ENCODE data around the gene PLB1. TPM values are rescaled to one million over a fixed set of nuclear protein-coding genes. Genes with fewer than 3 reads are reported as not detected.

The PLB1 gene
- total RNA-seq, 1 donor from 2014 or later, result 1.0 TPM

GRCh38 chr2:28480403-28481049, 15.3 kb upstream of the PLB1 start:
- Histone ChIP-seq H3K4me3 (ENCODE audit: low read length in 3 of 3) (no peak overlapping the region), H3K27me3 (ENCODE audit: control insufficient read depth in 3 of 3, insufficient read depth in 3 of 3, low read length in 3 of 3) (no peaks in the 10 kb centered on the region), H3K9ac (ENCODE audit: low read depth in 1 of 3, low read length in 3 of 3) (no peak overlapping the region), H3K36me3 (ENCODE audit: control insufficient read depth in 3 of 3, insufficient read depth in 3 of 3, low read length in 3 of 3) (no peaks in the 10 kb centered on the region), H3K27ac (ENCODE audit: low read depth, low read length) (no peak overlapping the region), H3K9me3 (ENCODE audit: control insufficient read depth in 3 of 3, low read length in 3 of 3) (no peaks in the 10 kb centered on the region), H3K4me1 (ENCODE audit: control insufficient read depth in 3 of 3, insufficient read depth in 3 of 3, low read length in 3 of 3) (no peaks in the 10 kb centered on the region)

DNA sequence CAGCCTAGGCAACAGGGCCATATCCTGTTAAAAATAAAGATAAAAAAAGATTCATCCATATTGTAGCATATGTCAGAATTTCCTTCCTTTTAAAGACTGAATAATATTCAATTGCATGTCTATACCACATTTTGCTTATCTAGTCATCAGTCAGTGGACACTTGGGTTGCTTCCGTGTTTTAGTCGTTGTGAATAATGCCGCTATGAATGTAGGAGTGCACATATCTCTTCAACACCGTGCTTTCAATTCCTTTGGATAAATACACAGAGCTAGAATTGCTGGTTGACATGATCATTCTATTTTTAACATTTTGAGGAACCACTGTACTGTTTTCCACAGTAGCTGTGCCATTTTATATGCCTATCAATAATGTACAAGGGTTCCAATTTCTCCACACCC, 14.0 kb upstream of the PLB1 start:
- Histone ChIP-seq H3K4me3 (ENCODE audit: low read length in 3 of 3) (no peak overlapping the region), H3K27me3 (ENCODE audit: control insufficient read depth in 3 of 3, insufficient read depth in 3 of 3, low read length in 3 of 3) (no peaks in the 10 kb centered on the region), H3K27ac (ENCODE audit: low read depth, low read length) (no peak overlapping the region), H3K4me1 (ENCODE audit: control insufficient read depth in 3 of 3, insufficient read depth in 3 of 3, low read length in 3 of 3) (no peaks in the 10 kb centered on the region), H3K9me3 (ENCODE audit: control insufficient read depth in 3 of 3, low read length in 3 of 3) (no peaks in the 10 kb centered on the region), H3K36me3 (ENCODE audit: control insufficient read depth in 3 of 3, insufficient read depth in 3 of 3, low read length in 3 of 3) (no peaks in the 10 kb centered on the region), H3K9ac (ENCODE audit: low read depth in 1 of 3, low read length in 3 of 3) (no peak overlapping the region)

DNA sequence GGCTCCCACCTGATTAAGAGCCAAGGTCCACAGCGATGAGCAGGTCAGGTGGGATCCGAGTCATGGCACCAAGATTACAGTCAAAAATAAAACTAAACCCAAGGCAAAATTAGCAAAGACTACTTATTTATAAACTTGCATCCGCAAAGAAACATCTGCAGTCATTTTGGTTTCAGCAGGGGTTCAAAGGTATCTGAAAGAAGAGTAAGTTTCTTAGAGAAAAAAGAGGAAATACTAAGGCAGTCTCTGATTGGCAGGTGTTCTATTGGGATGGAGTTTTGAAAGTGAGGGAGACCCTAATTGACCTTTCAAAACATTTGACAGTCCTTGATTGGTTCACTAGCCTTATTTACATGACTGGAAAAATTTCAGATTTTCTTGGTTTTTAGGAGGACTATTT, 11.0 kb upstream of the PLB1 start:
- Histone ChIP-seq H3K27me3 (ENCODE audit: control insufficient read depth in 3 of 3, insufficient read depth in 3 of 3, low read length in 3 of 3) (no peaks in the 10 kb centered on the region), H3K9me3 (ENCODE audit: control insufficient read depth in 3 of 3, low read length in 3 of 3) (no peaks in the 10 kb centered on the region), H3K4me3 (ENCODE audit: low read length in 3 of 3) (no peak overlapping the region), H3K4me1 (ENCODE audit: control insufficient read depth in 3 of 3, insufficient read depth in 3 of 3, low read length in 3 of 3) (no peaks in the 10 kb centered on the region), H3K36me3 (ENCODE audit: control insufficient read depth in 3 of 3, insufficient read depth in 3 of 3, low read length in 3 of 3) (no peaks in the 10 kb centered on the region), H3K27ac (ENCODE audit: low read depth, low read length) (no peak overlapping the region), H3K9ac (ENCODE audit: low read depth in 1 of 3, low read length in 3 of 3) (no peak overlapping the region)

DNA sequence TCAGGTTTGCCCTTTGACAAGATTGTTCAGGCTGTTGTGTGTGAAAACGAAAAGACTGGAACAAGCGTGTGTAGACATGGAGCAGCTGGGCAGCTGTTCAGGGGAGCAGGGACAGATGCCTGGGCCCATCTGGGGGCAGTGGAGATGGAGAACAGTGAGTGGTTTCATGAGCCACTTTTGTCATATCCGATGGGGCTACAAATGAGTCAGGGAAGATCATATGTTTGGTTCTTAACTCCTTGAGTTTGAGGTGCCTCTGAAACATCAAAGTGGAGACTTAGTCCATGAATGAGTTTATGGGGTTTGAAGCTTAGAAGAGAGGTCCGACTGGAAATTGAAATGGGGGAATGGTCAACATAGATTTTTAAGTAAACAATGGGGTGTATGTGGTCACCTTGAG, 9.3 kb upstream of the PLB1 start:
- H3K9me3 ChIP-seq (ENCODE audit: control insufficient read depth in 3 of 3, low read length in 3 of 3), result no peaks in the 10 kb centered on the region
- H3K27me3 ChIP-seq (ENCODE audit: control insufficient read depth in 3 of 3, insufficient read depth in 3 of 3, low read length in 3 of 3), result peaks cover 0 to 3% (median 0%) of the 10 kb centered on the region in 3 donors
- H3K27ac ChIP-seq (ENCODE audit: low read depth, low read length), result no peak overlapping the region
- no peak overlapping the region for H3K9ac ChIP-seq (ENCODE audit: low read depth in 1 of 3, low read length in 3 of 3)
- no peaks in the 10 kb centered on the region for H3K4me1 ChIP-seq (ENCODE audit: control insufficient read depth in 3 of 3, insufficient read depth in 3 of 3, low read length in 3 of 3)
- H3K36me3 ChIP-seq (ENCODE audit: control insufficient read depth in 3 of 3, insufficient read depth in 3 of 3, low read length in 3 of 3), result no peaks in the 10 kb centered on the region
- H3K4me3 ChIP-seq (ENCODE audit: low read length in 3 of 3), result no peak overlapping the region

DNA sequence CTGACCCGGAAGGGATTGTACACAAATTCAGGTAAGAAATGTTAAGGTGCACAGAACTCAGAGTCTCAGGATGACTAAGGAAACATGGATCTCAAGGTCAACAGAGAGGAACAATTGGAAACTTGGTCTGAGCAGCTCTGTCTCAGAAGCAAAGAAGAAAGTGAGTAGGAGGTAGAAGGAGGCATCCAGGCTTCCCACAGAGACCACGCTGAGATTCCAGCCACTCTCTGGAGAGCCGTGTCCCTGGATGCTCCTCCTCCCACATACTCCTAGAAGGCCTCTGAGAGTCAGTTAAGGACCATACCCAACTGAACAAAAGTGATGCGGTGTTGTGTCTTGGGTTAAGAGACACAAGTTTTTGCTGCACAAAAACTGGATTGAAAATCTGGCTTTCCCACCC, 8.6 kb upstream of the PLB1 start:
- no peak overlapping the region for H3K4me3 ChIP-seq (ENCODE audit: low read length in 3 of 3)
- no peaks in the 10 kb centered on the region for H3K4me1 ChIP-seq (ENCODE audit: control insufficient read depth in 3 of 3, insufficient read depth in 3 of 3, low read length in 3 of 3)
- H3K36me3 ChIP-seq (ENCODE audit: control insufficient read depth in 3 of 3, insufficient read depth in 3 of 3, low read length in 3 of 3), result no peaks in the 10 kb centered on the region
- peaks cover 0 to 3% (median 0%) of the 10 kb centered on the region in 3 donors for H3K27me3 ChIP-seq (ENCODE audit: control insufficient read depth in 3 of 3, insufficient read depth in 3 of 3, low read length in 3 of 3)
- H3K9ac ChIP-seq (ENCODE audit: low read depth in 1 of 3, low read length in 3 of 3), result no peak overlapping the region
- no peak overlapping the region for H3K27ac ChIP-seq (ENCODE audit: low read depth, low read length)
- H3K9me3 ChIP-seq (ENCODE audit: control insufficient read depth in 3 of 3, low read length in 3 of 3), result no peaks in the 10 kb centered on the region

DNA sequence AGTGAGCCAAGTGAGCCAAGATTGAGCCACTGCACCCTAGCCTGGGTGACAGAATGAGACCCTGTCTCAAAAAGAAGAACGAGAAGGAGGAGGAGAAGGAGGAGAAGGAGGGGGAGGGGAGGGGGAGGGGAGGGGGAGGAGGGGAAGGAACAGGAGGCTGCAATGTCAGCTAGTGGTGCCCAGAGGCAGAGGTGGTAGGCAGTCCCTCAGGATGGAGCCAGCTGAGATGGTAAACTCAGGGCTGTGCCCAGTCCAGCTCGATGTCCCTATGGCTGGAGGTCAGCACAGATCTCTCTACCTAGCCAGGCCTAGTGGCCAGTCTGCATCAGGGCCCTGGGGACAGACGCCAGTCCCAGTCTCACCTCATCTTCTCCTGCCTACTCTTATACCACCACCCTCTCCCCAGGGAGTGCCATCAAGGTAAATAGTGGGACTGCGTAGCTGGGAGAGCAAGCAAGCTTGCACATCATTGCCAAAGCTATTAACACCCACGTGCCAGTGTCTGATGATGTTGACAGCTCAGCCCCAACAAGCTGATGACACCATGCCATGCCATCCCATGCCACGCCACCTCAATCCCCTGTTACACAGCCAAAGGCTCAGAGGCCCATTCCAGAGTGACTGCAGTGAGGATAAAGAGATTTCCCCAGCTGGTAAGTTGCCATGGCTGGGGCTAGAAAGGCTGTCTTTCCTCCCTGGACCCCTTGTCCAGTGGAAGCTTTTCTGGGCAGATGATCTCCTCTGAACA, 7.6 kb upstream of the PLB1 start:
- no peak overlapping the region for H3K27ac ChIP-seq (ENCODE audit: low read depth, low read length)
- no peaks in the 10 kb centered on the region for H3K9me3 ChIP-seq (ENCODE audit: control insufficient read depth in 3 of 3, low read length in 3 of 3)
- H3K9ac ChIP-seq (ENCODE audit: low read depth in 1 of 3, low read length in 3 of 3), result no peak overlapping the region
- H3K27me3 ChIP-seq (ENCODE audit: control insufficient read depth in 3 of 3, insufficient read depth in 3 of 3, low read length in 3 of 3), result peaks cover 0 to 3% (median 0%) of the 10 kb centered on the region in 3 donors
- no peak overlapping the region for H3K4me3 ChIP-seq (ENCODE audit: low read length in 3 of 3)
- no peaks in the 10 kb centered on the region for H3K36me3 ChIP-seq (ENCODE audit: control insufficient read depth in 3 of 3, insufficient read depth in 3 of 3, low read length in 3 of 3)
- no peaks in the 10 kb centered on the region for H3K4me1 ChIP-seq (ENCODE audit: control insufficient read depth in 3 of 3, insufficient read depth in 3 of 3, low read length in 3 of 3)

DNA sequence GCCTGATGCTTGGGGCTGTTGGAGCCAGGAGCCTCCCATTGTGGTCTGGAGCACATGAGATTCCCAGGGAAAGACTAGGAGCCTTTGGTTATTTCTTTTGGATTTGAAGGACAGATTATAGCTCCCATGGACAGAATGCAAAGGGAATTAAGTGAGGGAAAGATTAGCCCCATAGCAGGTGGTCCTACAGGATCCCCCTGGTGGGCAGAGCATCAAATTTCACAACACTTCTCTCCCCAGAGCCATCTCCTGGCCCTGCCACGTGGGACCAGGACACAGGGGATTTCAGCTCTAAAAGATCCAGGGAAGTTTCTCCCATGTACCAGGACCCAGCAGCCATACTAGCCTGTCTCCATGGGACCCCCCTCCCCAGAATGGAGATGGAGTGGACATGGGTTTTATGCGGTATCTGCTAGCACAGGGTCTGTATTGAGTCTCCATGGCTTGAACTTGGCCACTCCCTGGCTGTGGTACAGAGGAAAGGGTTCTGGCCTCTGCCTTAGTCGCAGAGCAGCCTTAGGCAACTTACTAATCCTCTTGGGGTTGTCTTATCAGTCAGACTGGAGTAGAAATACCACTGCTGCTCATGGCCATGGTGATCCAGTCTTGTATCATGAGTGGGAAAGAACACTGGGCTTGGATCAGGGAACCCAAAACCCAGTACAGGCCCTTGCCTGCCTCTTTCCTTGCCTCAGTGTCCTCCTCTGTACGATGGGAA, 6.8 kb upstream of the PLB1 start:
- no peaks in the 10 kb centered on the region for H3K9me3 ChIP-seq (ENCODE audit: control insufficient read depth in 3 of 3, low read length in 3 of 3)
- no peak overlapping the region for H3K9ac ChIP-seq (ENCODE audit: low read depth in 1 of 3, low read length in 3 of 3)
- peaks cover 0 to 3% (median 0%) of the 10 kb centered on the region in 3 donors for H3K27me3 ChIP-seq (ENCODE audit: control insufficient read depth in 3 of 3, insufficient read depth in 3 of 3, low read length in 3 of 3)
- no peak overlapping the region for H3K27ac ChIP-seq (ENCODE audit: low read depth, low read length)
- H3K36me3 ChIP-seq (ENCODE audit: control insufficient read depth in 3 of 3, insufficient read depth in 3 of 3, low read length in 3 of 3), result no peaks in the 10 kb centered on the region
- H3K4me3 ChIP-seq (ENCODE audit: low read length in 3 of 3), result no peak overlapping the region
- H3K4me1 ChIP-seq (ENCODE audit: control insufficient read depth in 3 of 3, insufficient read depth in 3 of 3, low read length in 3 of 3), result no peaks in the 10 kb centered on the region

DNA sequence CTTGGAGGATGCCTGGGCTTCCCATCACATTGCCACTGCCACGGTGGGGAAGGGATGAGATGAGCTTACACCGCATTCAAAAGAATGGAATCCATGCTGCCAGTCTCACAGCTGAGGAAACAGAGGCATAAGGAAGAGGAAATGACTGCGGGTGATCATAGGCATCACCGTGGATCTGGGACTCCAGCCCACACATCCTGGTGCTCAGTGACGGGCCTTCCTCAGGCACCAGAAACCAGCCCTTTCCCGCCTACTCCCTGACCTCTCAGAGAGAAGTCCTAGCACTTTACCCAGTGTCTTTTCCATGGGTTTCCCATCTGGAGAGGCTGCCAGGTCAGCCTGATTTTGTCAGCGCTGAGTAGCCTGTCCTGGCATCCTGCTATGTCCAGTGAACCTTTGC, 5.3 kb upstream of the PLB1 start:
- Histone ChIP-seq H3K9me3 (ENCODE audit: control insufficient read depth in 3 of 3, low read length in 3 of 3) (no peaks in the 10 kb centered on the region), H3K4me1 (ENCODE audit: control insufficient read depth in 3 of 3, insufficient read depth in 3 of 3, low read length in 3 of 3) (no peaks in the 10 kb centered on the region), H3K27ac (ENCODE audit: low read depth, low read length) (no peak overlapping the region), H3K4me3 (ENCODE audit: low read length in 3 of 3) (no peak overlapping the region), H3K9ac (ENCODE audit: low read depth in 1 of 3, low read length in 3 of 3) (no peak overlapping the region), H3K36me3 (ENCODE audit: control insufficient read depth in 3 of 3, insufficient read depth in 3 of 3, low read length in 3 of 3) (no peaks in the 10 kb centered on the region), H3K27me3 (ENCODE audit: control insufficient read depth in 3 of 3, insufficient read depth in 3 of 3, low read length in 3 of 3) (peaks cover 0 to 3% (median 0%) of the 10 kb centered on the region in 3 donors)

GRCh38 chr2:28492282-28492681, 3.6 kb upstream of the PLB1 start:
- no peak overlapping the region for H3K27ac ChIP-seq (ENCODE audit: low read depth, low read length)
- peaks cover 0 to 3% (median 0%) of the 10 kb centered on the region in 3 donors for H3K27me3 ChIP-seq (ENCODE audit: control insufficient read depth in 3 of 3, insufficient read depth in 3 of 3, low read length in 3 of 3)
- no peak overlapping the region for H3K4me3 ChIP-seq (ENCODE audit: low read length in 3 of 3)
- H3K4me1 ChIP-seq (ENCODE audit: control insufficient read depth in 3 of 3, insufficient read depth in 3 of 3, low read length in 3 of 3), result no peaks in the 10 kb centered on the region
- H3K9me3 ChIP-seq (ENCODE audit: control insufficient read depth in 3 of 3, low read length in 3 of 3), result no peaks in the 10 kb centered on the region
- no peak overlapping the region for H3K9ac ChIP-seq (ENCODE audit: low read depth in 1 of 3, low read length in 3 of 3)
- no peaks in the 10 kb centered on the region for H3K36me3 ChIP-seq (ENCODE audit: control insufficient read depth in 3 of 3, insufficient read depth in 3 of 3, low read length in 3 of 3)

DNA sequence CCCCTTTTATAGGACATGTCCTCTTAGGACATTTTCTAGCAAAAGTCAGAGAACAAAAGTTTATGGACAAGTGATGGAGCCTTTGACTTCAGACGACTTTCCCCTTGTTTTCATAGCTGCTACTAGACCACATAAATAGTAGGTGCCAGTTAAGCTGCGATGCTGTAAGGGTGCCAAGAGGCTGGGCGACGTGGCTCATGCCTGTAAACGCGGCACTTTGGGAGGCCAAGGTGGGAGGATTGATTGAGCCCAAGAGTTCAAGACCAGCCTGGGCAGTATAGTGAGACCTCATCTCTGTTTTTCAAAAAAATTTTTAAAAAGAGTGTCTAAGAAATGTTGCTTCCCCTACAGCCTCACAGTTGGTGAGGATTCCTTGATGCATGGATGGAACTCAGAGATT, 2.2 kb upstream of the PLB1 start:
- no peaks in the 10 kb centered on the region for H3K9me3 ChIP-seq (ENCODE audit: control insufficient read depth in 3 of 3, low read length in 3 of 3)
- H3K36me3 ChIP-seq (ENCODE audit: control insufficient read depth in 3 of 3, insufficient read depth in 3 of 3, low read length in 3 of 3), result no peaks in the 10 kb centered on the region
- peaks cover 0 to 3% (median 0%) of the 10 kb centered on the region in 3 donors for H3K27me3 ChIP-seq (ENCODE audit: control insufficient read depth in 3 of 3, insufficient read depth in 3 of 3, low read length in 3 of 3)
- no peak overlapping the region for H3K9ac ChIP-seq (ENCODE audit: low read depth in 1 of 3, low read length in 3 of 3)
- H3K4me1 ChIP-seq (ENCODE audit: control insufficient read depth in 3 of 3, insufficient read depth in 3 of 3, low read length in 3 of 3), result no peaks in the 10 kb centered on the region
- H3K27ac ChIP-seq (ENCODE audit: low read depth, low read length), result no peak overlapping the region
- H3K4me3 ChIP-seq (ENCODE audit: low read length in 3 of 3), result no peak overlapping the region
